ENCODE measurements around the gene DNAI1.

Gene DNAI1

DNA sequence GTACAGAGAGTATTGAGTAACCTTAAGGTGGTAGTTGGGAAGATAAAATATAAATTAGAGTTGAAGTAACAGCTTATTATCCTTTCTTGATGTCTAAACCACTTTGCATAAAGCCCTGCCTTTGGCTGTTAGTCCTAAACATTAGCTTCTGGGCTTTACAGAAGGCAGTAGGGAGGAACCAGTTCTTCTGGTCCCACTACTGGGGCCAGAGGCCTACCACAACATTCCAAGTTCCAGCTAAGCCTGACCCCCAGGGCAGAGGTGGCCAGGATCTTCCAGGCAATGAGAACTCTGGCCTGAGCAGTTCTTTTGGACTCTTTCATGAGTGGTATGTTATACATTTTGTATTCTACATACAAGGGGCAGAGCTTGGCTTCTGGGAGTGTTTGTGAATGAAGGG lies 26.1 kb downstream of the DNAI1 start:
- no peak overlapping the region for H3K27ac ChIP-seq
- TF ChIP-seq, protein P1, sequence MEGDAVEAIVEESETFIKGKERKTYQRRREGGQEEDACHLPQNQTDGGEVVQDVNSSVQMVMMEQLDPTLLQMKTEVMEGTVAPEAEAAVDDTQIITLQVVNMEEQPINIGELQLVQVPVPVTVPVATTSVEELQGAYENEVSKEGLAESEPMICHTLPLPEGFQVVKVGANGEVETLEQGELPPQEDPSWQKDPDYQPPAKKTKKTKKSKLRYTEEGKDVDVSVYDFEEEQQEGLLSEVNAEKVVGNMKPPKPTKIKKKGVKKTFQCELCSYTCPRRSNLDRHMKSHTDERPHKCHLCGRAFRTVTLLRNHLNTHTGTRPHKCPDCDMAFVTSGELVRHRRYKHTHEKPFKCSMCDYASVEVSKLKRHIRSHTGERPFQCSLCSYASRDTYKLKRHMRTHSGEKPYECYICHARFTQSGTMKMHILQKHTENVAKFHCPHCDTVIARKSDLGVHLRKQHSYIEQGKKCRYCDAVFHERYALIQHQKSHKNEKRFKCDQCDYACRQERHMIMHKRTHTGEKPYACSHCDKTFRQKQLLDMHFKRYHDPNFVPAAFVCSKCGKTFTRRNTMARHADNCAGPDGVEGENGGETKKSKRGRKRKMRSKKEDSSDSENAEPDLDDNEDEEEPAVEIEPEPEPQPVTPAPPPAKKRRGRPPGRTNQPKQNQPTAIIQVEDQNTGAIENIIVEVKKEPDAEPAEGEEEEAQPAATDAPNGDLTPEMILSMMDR (conservative IDR thresholded peaks at IDR 0.05; ENCODE audit: low read depth, low read length), result no peak
- H3K36me3 ChIP-seq (ENCODE audit: insufficient read depth), result no peaks in the 10 kb centered on the region
- H3K4me3 ChIP-seq (IDR thresholded peaks at IDR 0.05; ENCODE audit: insufficient read depth, low read depth, low read length), result no peak overlapping the region
- no peak overlapping the region for H2AFZ ChIP-seq (ENCODE audit: low read depth)
- H3K27me3 ChIP-seq (ENCODE audit: insufficient read depth, low read depth), result no peaks in the 10 kb centered on the region
- H3K4me2 ChIP-seq, result no peak overlapping the region
- no peak overlapping the region for H3K9ac ChIP-seq
- H4K20me1 ChIP-seq (ENCODE audit: insufficient read depth), result no peaks in the 10 kb centered on the region
- H3K79me2 ChIP-seq (ENCODE audit: insufficient read depth, low read depth), result no peaks in the 10 kb centered on the region
- H3K4me1 ChIP-seq (ENCODE audit: low read depth, poor library complexity, severe bottlenecking), result no peaks in the 10 kb centered on the region

DNA sequence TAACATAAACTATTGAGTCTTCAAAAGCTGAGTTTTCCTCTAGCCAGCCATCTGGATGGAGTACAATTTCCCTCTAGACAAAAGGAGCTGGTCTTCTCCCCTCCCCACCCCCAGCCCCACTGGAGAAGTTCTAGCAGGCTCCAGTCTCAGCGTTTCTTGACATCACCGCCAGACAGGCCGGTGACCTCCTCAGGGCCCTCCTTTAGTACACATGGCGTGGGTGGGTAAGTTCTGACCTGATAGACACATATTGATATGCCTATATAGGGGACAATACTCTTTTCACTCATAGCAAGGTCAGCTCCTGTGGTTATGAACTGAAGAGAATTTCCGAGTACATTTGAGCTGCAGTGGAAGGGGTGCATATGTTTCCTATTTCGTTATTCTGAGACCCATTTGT lies 27.2 kb downstream of the DNAI1 start:
- no peak overlapping the region for H3K4me3 ChIP-seq (IDR thresholded peaks at IDR 0.05; ENCODE audit: insufficient read depth, low read depth, low read length)
- H3K4me2 ChIP-seq, result no peak overlapping the region
- H3K9ac ChIP-seq, result no peak overlapping the region
- TF ChIP-seq, protein P1 (conservative IDR thresholded peaks at IDR 0.05; ENCODE audit: low read depth, low read length), result no peak
- no peaks in the 10 kb centered on the region for H3K4me1 ChIP-seq (ENCODE audit: low read depth, poor library complexity, severe bottlenecking)
- no peaks in the 10 kb centered on the region for H4K20me1 ChIP-seq (ENCODE audit: insufficient read depth)
- no peaks in the 10 kb centered on the region for H3K79me2 ChIP-seq (ENCODE audit: insufficient read depth, low read depth)
- no peak overlapping the region for H2AFZ ChIP-seq (ENCODE audit: low read depth)
- no peaks in the 10 kb centered on the region for H3K36me3 ChIP-seq (ENCODE audit: insufficient read depth)
- no peaks in the 10 kb centered on the region for H3K27me3 ChIP-seq (ENCODE audit: insufficient read depth, low read depth)
- H3K27ac ChIP-seq, result no peak overlapping the region

DNA sequence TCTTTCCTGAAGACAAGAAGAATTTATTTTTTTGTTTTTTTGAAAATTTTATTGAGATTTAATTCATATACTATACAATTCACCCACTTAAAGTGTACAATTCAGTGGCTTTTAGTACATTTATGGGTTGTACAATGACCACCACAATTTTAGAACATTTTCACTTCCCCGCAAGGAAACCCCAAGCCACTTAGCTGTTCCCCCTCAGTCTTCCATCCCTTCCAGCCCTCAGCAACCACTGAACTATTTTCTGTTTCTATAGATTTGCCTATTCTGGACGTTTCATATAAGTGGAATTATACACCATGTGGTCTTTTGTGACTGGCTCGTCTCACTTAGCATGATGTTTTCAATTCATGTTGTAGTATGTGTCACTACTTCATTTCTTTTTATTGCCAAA lies 28.0 kb downstream of the DNAI1 start:
- Histone ChIP-seq H3K4me1 (ENCODE audit: low read depth, poor library complexity, severe bottlenecking) (no peaks in the 10 kb centered on the region), H3K27ac (no peak overlapping the region), H3K79me2 (ENCODE audit: insufficient read depth, low read depth) (no peaks in the 10 kb centered on the region), H4K20me1 (ENCODE audit: insufficient read depth) (no peaks in the 10 kb centered on the region), H3K27me3 (ENCODE audit: insufficient read depth, low read depth) (no peaks in the 10 kb centered on the region), H3K4me3 (IDR thresholded peaks at IDR 0.05; ENCODE audit: insufficient read depth, low read depth, low read length) (no peak overlapping the region), H3K4me2 (no peak overlapping the region), H2AFZ (ENCODE audit: low read depth) (no peak overlapping the region), H3K9ac (no peak overlapping the region), H3K36me3 (ENCODE audit: insufficient read depth) (no peaks in the 10 kb centered on the region)
- TF ChIP-seq, protein P1 (conservative IDR thresholded peaks at IDR 0.05; ENCODE audit: low read depth, low read length), result no peak

DNA sequence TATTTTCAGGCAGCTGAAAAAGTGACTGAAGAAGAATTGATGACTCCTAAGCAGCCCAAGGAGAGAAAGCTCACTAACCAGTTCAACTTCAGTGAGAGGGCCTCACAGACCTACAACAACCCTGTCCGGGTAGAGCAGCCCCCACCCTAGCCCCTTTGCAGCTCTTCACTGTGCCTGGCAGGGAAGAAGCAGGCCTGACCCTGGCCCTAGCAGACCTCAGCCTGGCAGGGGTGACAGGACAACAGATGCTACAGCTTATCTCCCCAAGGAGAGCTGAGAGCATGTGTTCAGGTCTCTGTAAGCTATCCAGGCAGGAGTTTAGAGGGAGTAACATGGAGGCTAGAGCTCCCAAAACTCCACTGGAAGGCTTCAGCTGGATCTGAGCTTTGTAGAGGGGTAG lies 31.8 kb downstream of the DNAI1 start:
- Histone ChIP-seq H3K4me2 (no peak overlapping the region), H3K79me2 (ENCODE audit: insufficient read depth, low read depth) (no peaks in the 10 kb centered on the region), H3K36me3 (ENCODE audit: insufficient read depth) (no peaks in the 10 kb centered on the region), H4K20me1 (ENCODE audit: insufficient read depth) (no peaks in the 10 kb centered on the region), H3K4me1 (ENCODE audit: low read depth, poor library complexity, severe bottlenecking) (no peaks in the 10 kb centered on the region), H2AFZ (ENCODE audit: low read depth) (no peak overlapping the region), H3K27ac (no peak overlapping the region), H3K4me3 (IDR thresholded peaks at IDR 0.05; ENCODE audit: insufficient read depth, low read depth, low read length) (no peak overlapping the region), H3K27me3 (ENCODE audit: insufficient read depth, low read depth) (no peaks in the 10 kb centered on the region), H3K9ac (no peak overlapping the region)
- TF ChIP-seq, protein P1 (conservative IDR thresholded peaks at IDR 0.05; ENCODE audit: low read depth, low read length), result no peak

DNA sequence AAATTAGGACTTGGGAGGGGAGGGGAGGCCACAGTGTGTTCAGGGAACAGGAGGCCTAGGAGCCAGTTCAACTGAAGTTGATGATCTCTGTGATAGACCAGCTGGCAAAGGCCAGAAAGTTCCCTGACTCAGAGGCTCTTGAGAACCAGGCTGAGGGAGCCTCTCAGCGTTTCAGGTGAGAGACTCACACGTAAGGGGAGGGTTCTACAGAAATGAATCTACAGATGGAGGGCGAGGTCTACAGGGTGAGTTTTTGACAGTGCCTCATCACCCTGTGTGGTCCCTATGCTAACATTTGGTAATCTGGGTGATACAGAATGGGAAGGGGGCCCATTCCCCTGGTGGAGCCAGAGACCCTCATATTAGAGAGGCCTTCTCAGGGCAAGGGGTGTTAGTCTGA lies 32.2 kb downstream of the DNAI1 start:
- no peak overlapping the region for H3K27ac ChIP-seq
- H3K27me3 ChIP-seq (ENCODE audit: insufficient read depth, low read depth), result no peaks in the 10 kb centered on the region
- no peaks in the 10 kb centered on the region for H3K36me3 ChIP-seq (ENCODE audit: insufficient read depth)
- H3K9ac ChIP-seq, result no peak overlapping the region
- no peaks in the 10 kb centered on the region for H3K79me2 ChIP-seq (ENCODE audit: insufficient read depth, low read depth)
- H3K4me3 ChIP-seq (IDR thresholded peaks at IDR 0.05; ENCODE audit: insufficient read depth, low read depth, low read length), result no peak overlapping the region
- no peaks in the 10 kb centered on the region for H3K4me1 ChIP-seq (ENCODE audit: low read depth, poor library complexity, severe bottlenecking)
- no peak overlapping the region for H2AFZ ChIP-seq (ENCODE audit: low read depth)
- TF ChIP-seq, protein P1 (conservative IDR thresholded peaks at IDR 0.05; ENCODE audit: low read depth, low read length), result no peak
- no peaks in the 10 kb centered on the region for H4K20me1 ChIP-seq (ENCODE audit: insufficient read depth)
- no peak overlapping the region for H3K4me2 ChIP-seq
